Upper lobe of right lung (tissue), 1 donor: Measurements from ENCODE around the gene ZG16B. TPM values are rescaled to one million over a fixed set of nuclear protein-coding genes. Genes with fewer than 3 reads are reported as not detected.

Experiments used
- ATAC-seq: fragments of 200-7000 bp; cut with Tn5 transposase; one replicate; pipeline ENCODE4 v1.9.1; 2020; ENCODE audit warnings: mild to moderate bottlenecking, moderate library complexity
- DNase-seq: peaks from one replicate; pipeline ENCODE4 v3.0.0-alpha.2; 2020
- H3K27ac ChIP-seq: fragments of 200-600 bp; one replicate; pipeline ENCODE4 v1.8.0; 2022
- H3K27me3 ChIP-seq: fragments of 200-600 bp; one replicate; pipeline ENCODE4 v1.8.0; 2022; ENCODE audit warnings: mild to moderate bottlenecking
- H3K36me3 ChIP-seq: fragments of 200-600 bp; one replicate; pipeline ENCODE4 v1.8.0; 2022
- H3K4me1 ChIP-seq: fragments of 200-600 bp; one replicate; pipeline ENCODE4 v1.8.0; 2022
- H3K4me3 ChIP-seq: fragments of 200-600 bp; one replicate; pipeline ENCODE4 v1.8.0; 2022; ENCODE audit warnings: mild to moderate bottlenecking
- H3K9me3 ChIP-seq: fragments of 200-600 bp; one replicate; pipeline ENCODE4 v1.8.0; 2022
- CTCF ChIP-seq: fragments of 200-600 bp; IDR thresholded peaks from one replicate; pipeline ENCODE4 v1.8.0; 2022; ENCODE audit warnings: antibody characterized with exemption
- intact Hi-C: fragments of 100-400 bp; cut with DNase I; formaldehyde crosslinking; loops from one replicate; pipeline ENCODE4 v1.11.0; 2022
- total RNA-seq: library from RNA; stranded (reverse); fragmentation: NEBNext Ultra II Directional; extraction: Animal tissue kit (Norgen Biotek cat#: 25700); gene quantifications from one replicate; pipeline ENCODE4 v1.2.1, GENCODE V29; 2021
- donor health status: DM: no; HTN: yes; CAD: no; lungs with severe emphysema.

The ZG16B gene
- total RNA-seq, 1 donor from 2014 or later, result not detected

- no peak for TF ChIP-seq CTCF
- no peaks in the 10 kb centered on the region for H3K4me1 ChIP-seq
- ATAC-seq (no peak), DNase-seq (peak; percentile 51)
- intact Hi-C loops, result no loop called here
- H3K36me3 ChIP-seq, result no peaks in the 10 kb centered on the region
- peaks cover 5% of the 10 kb centered on the region for H3K27me3 ChIP-seq
- H3K4me3 ChIP-seq, result no peak overlapping the region
- no peaks in the 10 kb centered on the region for H3K9me3 ChIP-seq
- no peak overlapping the region for H3K27ac ChIP-seq
Observed at GRCh38 chr16:2819179-2819938, 10.7 kb upstream of the ZG16B start.

DNA sequence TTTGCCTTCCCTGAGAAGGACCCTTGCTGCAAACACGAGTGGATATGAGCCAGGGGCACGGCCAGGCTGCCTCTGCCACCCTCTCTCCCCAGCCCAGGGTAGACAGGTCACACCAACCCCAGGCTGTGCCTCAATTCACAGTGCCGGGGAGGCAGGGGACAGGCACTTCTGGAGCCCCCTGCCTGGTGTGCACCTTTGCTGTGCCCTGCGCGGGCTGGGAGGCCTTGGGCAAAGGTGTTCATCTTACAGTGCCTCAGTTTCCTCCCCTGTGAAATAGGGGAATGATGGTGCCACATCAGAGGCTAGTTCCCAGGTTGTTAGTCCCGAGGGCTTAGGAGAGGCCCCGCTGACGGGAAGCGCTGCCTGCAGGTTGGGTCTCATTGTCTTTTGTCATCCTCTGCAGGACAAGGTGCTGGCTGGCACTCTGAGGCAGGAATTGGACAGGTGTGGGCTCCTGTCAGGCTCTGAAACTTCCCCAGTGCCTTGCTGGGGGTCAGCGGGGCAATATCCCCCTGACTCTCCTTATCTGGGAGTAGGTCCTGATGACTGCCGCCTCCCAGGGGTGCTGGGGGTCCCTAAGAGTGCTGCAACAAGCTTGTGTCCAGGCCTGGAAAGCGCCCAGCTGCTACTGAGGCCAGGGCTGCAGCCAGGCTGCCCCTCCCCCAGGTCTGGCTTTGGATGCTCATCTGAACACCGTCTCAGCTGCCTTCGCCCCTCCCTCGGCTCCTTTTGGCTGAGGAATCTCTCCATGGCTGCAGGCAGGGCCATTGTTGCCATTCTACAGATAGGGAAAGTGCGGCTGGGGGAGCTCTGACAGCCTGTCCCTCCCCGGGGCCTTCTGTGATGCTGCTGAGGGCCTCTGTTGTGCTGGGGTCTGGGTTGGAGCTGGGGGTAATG is 9.9 kb upstream of the ZG16B start:
- intact Hi-C loops, result no loop called here
- no peaks in the 10 kb centered on the region for H3K36me3 ChIP-seq
- DNase-seq (peak; percentile 60), ATAC-seq (no peak)
- no peaks in the 10 kb centered on the region for H3K9me3 ChIP-seq
- peaks cover 4% of the 10 kb centered on the region for H3K27me3 ChIP-seq
- no peak overlapping the region for H3K4me3 ChIP-seq
- no peak for TF ChIP-seq CTCF
- no peaks in the 10 kb centered on the region for H3K4me1 ChIP-seq
- no peak overlapping the region for H3K27ac ChIP-seq

DNA sequence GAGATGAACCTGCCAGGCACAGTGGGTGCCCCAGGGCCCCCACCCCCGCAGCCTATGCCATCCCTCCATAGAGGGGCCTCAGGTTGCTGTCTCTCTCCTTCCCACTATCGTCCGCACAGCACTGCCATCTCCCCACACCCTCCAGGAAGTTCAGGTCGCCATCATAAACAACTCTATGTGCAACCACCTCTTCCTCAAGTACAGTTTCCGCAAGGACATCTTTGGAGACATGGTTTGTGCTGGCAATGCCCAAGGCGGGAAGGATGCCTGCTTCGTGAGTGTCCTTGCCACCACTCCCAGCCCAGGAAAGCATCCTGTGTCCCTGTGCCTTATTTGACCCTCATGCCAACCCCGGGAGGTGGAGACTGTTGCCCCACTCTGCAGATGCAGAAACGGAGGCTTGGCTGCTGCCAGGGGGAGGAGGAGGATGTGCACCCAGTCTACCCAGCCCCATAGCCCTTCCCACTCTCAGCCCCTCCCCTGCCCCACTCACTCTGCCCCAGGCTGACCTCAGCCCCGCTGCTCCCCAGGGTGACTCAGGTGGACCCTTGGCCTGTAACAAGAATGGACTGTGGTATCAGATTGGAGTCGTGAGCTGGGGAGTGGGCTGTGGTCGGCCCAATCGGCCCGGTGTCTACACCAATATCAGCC is 9.1 kb upstream of the ZG16B start:
- no peak overlapping the region for H3K4me3 ChIP-seq
- H3K9me3 ChIP-seq, result no peaks in the 10 kb centered on the region
- no peaks in the 10 kb centered on the region for H3K36me3 ChIP-seq
- H3K27ac ChIP-seq, result no peak overlapping the region
- DNase-seq (peak; percentile 57), ATAC-seq (no peak)
- intact Hi-C loops, result no loop called here
- TF ChIP-seq CTCF, result no peak
- no peaks in the 10 kb centered on the region for H3K4me1 ChIP-seq
- H3K27me3 ChIP-seq, result no peaks in the 10 kb centered on the region

DNA sequence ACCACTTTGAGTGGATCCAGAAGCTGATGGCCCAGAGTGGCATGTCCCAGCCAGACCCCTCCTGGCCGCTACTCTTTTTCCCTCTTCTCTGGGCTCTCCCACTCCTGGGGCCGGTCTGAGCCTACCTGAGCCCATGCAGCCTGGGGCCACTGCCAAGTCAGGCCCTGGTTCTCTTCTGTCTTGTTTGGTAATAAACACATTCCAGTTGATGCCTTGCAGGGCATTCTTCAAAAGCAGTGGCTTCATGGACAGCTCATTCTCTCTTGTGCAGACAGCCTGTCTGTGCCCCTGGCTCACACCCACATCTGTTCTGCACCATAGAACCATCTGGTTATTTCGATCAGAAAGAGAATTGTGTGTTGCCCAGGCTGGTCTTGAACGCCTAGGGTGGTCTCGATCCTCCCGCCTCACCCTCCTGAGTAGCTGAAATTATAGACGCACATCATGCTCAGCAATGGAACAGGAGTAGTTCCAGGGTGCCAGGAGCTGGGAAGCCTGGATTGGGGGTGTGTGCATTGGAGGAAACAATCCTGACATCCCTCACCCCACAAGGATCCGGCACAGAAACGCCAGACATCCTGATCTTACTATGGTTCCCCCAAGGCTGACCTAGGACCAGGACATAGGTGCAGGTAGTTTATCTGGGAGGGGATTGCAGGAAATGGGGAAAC is 8.5 kb upstream of the ZG16B start:
- Histone ChIP-seq H3K36me3 (no peaks in the 10 kb centered on the region), H3K4me1 (no peaks in the 10 kb centered on the region), H3K9me3 (no peaks in the 10 kb centered on the region), H3K27ac (no peak overlapping the region), H3K27me3 (no peaks in the 10 kb centered on the region), H3K4me3 (no peak overlapping the region)
- TF ChIP-seq CTCF, result no peak
- no peak for ATAC-seq
- DNase-seq, result peak; percentile 11
- intact Hi-C loops, result no loop called here

DNA sequence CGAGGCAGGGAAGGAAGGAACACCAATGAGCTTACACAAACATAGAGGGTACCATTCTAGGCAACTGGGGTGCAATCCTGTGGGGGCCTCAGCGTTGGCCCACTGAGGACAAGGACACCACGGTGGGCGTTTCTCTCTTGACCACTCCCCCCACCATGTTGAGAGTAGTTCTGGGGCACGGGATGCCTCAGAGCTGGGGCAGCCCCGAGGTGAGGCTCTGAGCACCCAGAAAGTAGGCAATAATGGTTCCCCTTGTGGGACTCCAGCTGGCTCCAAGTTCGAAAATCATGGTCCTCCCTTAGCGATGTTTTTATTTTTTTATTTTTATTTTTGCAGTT is 8.0 kb upstream of the ZG16B start:
- intact Hi-C loops, result no loop called here
- H3K27ac ChIP-seq, result no peak overlapping the region
- ATAC-seq (no peak), DNase-seq (no peak)
- H3K27me3 ChIP-seq, result no peaks in the 10 kb centered on the region
- H3K36me3 ChIP-seq, result no peaks in the 10 kb centered on the region
- H3K9me3 ChIP-seq, result no peaks in the 10 kb centered on the region
- H3K4me3 ChIP-seq, result no peak overlapping the region
- no peaks in the 10 kb centered on the region for H3K4me1 ChIP-seq
- no peak for TF ChIP-seq CTCF
